HG02870 (cell line): ENCODE data around the gene CCNB1.
"Not testable (repeated sequence)": the region's sequence is repeated elsewhere in the genome, so short reads cannot be mapped to it uniquely, and the experiment has no call there.

ENCODE experiments used
- ATAC-seq: cut with Tn5 transposase; IDR thresholded peaks from one replicate; pipeline ENCODE4 v1.9.1; 2021; ENCODE audit warnings: mild to moderate bottlenecking, moderate library complexity; ENCODE audit not compliant: unreplicated experiment

The CCNB1 gene

GRCh38 chr5:69166686-69167492 is at the start of gene CCNB1:
Gene CCNB1 (plus strand): TSS chr5:69167150. CDS start chr5:69167263, 113 bp downstream.
- ATAC-seq: peak; percentile 99

GRCh38 chr5:69129413-69129812 is 37.5 kb upstream of the CCNB1 start:
- no peak for ATAC-seq

DNA sequence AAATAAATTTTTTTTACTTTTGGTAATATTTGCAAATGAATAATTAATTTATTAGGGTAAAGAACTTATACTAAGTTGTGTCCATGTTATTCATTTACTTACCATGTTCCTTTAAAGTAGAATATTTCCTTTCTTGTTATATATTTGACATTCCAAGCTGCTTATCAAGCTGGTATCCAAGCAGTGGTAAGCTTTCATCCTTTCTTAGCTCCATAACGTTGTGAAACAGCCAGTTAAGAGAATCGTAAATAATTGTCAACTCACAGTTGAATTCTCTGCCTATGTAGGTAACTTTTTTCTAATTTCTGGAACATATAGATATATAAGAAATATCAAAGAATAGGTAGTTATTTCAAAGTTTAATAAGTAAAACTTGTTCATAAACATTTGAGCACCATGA is 36.7 kb upstream of the CCNB1 start:
- ATAC-seq: no peak

- no peak for ATAC-seq
Measured at GRCh38 chr5:69131304-69131703, 35.6 kb upstream of the CCNB1 start.

DNA sequence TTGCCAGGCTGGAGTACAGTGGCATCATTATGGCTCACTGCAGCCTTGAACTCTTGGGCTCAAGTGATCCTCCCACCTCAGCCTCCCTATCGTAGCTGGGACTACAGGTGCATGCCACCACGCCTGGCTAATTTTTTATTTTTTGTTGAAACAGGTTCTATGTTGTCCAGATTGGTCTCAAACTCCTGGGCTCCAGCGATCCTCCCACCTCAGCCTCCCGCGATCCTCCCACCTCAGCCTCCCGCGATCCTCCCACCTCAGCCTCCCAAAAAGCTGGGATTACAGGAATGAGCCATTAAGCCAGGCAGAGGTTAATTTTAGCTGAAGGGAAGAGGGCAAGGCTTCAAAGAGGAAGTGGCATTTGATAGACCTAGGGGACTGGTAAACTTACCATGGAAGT is 32.8 kb upstream of the CCNB1 start:
- ATAC-seq: no peak

DNA sequence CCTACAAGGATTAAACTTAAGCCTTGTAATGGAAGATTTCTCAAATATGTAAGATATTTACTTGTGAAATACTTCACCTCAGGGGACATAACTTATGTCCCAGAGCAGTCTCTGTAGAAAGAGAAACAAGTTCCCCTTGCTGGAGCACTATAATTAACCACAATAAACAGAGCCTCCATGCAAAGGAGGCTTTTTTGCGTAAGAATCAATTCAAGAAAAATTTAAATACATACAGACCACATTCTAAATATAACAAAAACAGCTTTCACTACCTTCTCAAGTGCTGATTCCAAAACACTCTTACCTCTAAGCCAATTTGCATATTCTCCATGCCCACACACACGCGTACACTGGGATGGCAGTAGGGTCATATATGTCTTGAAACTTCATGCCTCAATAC is 30.7 kb upstream of the CCNB1 start:
- peak; percentile 89 for ATAC-seq

DNA sequence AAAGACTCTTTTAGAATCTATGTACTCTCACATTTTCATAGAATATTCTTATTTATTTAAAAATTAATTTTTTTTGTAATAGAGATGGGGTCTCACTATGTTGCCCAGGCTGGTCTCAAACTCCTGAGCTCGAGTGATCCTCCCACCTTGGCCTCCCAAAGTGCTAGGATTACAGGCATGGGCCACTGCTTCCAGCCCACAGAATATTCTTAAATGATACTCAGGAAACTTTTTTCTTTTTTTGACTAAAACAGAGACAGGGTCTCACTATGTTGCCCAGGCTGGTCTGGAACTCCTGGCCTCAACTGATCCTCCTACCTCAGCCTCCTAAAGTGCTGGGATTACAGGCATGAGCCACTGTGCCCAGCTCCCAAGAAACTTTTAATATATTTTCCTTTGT is 29.7 kb upstream of the CCNB1 start:
- ATAC-seq: not testable (repeated sequence)

GRCh38 chr5:69137807-69138206 is 29.1 kb upstream of the CCNB1 start:
- ATAC-seq: no peak

DNA sequence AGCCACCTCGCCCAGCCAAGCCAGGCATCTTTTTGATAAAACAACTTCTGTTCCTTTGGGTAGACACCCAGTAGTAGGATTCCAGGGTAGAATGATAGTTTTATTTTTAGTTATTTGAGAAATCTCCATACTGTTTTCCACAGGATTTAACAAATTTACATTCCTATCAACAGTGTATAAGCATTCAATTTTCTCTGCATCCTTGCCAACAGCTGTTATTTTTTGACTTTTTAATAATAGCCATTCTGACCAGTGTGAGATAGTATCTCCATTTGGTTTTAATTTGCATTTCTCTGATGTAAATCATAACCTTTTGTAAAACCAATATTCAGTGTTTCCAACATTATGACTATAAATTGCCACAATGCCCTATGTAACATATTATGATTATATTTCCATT is 28.2 kb upstream of the CCNB1 start:
- ATAC-seq: no peak

DNA sequence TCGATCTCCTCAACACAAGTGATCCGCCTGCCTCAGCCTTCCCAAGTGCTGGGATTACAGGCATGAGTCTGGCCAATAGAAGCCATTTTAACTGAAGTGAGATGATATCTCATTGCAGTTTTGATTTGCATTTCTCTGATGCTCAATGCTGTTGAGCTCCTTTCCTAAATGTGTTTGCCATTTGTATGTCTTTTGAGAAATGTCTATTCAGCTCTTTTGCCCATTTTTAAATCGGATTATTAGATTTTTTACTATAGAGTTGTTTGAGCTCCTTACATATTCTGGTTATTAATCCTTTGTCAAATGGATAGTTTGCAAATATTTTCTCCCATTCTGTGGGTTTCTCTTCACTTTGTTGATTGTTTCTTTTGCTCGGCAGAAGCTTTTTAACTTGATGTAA is 26.7 kb upstream of the CCNB1 start:
- ATAC-seq: not testable (repeated sequence)

DNA sequence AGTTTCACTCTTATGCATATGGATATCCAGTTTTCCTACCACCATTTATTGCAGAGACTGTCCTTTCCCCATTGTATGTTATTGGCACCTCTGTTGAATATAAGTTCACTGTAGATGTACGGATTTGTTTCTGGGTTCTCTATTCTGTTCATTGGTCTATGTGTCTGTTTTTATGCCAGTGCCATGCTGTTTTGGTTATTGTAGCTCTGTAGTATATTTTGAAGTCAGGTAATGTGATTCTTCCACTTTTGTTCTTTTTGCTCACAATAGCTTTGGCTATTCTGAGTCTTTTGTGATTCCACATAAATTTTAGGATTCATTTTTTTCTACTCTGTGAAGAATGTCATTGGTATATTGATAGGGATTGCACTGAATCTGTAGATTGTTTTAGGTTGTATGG is 26.1 kb upstream of the CCNB1 start:
- no peak for ATAC-seq

GRCh38 chr5:69148576-69148975 is 18.4 kb upstream of the CCNB1 start:
- not testable (repeated sequence) for ATAC-seq

- no peak for ATAC-seq
Measured at GRCh38 chr5:69148981-69149675, 17.8 kb upstream of the CCNB1 start.

GRCh38 chr5:69149676-69150010 is 17.3 kb upstream of the CCNB1 start:
- no peak for ATAC-seq

GRCh38 chr5:69152731-69153130 is 14.2 kb upstream of the CCNB1 start:
- no peak for ATAC-seq

- ATAC-seq: no peak
Measured at GRCh38 chr5:69156456-69156855, 10.5 kb upstream of the CCNB1 start.

DNA sequence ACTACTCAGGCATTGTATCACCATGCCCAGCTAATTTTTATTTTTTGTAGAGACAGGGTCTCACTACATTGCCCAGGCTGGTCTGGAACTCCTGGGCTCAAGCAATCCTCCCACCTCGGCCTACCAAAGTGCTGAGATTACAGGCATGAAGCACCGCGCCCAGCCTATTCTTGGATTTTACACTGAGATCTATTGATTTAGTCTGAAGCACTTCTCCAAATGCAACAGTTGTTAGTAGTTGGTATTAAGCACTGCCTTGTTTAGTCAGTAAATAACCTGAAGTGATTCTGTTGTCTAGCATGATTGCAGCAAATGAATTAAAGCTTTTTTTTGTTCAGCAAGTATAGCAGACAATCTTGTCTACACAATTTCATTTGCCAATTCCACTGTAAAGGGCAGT is 8.9 kb upstream of the CCNB1 start:
- ATAC-seq: no peak

- no peak for ATAC-seq
Measured at GRCh38 chr5:69160651-69161050, 6.3 kb upstream of the CCNB1 start.

DNA sequence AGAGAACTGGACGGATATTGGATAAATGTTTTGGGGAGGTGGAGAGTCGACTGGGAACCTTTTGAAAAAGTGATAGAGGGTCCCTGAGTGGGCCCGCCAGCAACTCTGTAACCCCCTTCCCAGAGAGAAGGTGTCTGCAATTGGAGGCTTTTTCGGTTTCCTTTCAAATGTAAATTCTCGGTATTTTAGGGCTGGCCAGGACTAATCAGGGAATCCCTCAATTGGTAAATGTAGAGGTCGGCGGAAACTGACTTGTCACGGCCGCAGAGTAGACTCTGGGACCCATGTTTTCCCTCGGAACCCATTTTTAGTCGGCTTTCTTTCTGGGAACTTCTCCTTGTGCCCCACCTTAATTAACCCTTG is 524 bp downstream of the CCNB1 start:
- ATAC-seq: no peak

- no peak for ATAC-seq
Measured at GRCh38 chr5:69167929-69168328, 979 bp downstream of the CCNB1 start.

GRCh38 chr5:69170495-69170894 is 3.5 kb downstream of the CCNB1 start:
- ATAC-seq: no peak

- ATAC-seq: no peak
Measured at GRCh38 chr5:69170969-69171368, 4.0 kb downstream of the CCNB1 start.
